Measurements from ENCODE around the gene ANKS1B.
"Not testable (repeated sequence)": the region's sequence is repeated elsewhere in the genome, so short reads cannot be mapped to it uniquely, and the experiment has no call there.

The ANKS1B gene

DNA sequence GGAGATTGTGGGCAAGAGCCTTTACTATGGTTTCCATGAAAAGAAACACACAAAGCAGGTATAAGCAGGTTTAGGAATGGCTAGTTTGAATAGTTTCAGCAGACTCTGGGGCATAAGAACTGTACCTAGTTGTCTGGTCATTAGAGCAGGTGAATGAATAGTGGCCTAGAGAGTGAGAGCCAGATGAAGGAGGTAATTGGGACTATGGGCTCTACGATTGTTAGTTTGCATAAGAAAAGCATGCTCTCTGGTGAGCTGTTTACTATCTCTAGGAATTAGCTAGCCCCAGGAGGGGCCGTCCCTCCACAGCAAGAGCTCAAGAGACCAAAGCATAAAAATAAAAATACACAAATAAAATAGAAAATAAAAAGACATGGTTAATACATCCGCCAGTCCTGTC lies 734.6 kb downstream of the ANKS1B start:
- no peaks in the 10 kb centered on the region for H3K9me3 ChIP-seq (ENCODE audit: low read length)
- H2AFZ ChIP-seq (ENCODE audit: low read length): no peak overlapping the region
- H3K79me2 ChIP-seq (ENCODE audit: insufficient read depth, low read length): no peaks in the 10 kb centered on the region
- no peaks in the 10 kb centered on the region for H4K20me1 ChIP-seq (ENCODE audit: insufficient read depth, low read length)
- TF ChIP-seq, protein P1, sequence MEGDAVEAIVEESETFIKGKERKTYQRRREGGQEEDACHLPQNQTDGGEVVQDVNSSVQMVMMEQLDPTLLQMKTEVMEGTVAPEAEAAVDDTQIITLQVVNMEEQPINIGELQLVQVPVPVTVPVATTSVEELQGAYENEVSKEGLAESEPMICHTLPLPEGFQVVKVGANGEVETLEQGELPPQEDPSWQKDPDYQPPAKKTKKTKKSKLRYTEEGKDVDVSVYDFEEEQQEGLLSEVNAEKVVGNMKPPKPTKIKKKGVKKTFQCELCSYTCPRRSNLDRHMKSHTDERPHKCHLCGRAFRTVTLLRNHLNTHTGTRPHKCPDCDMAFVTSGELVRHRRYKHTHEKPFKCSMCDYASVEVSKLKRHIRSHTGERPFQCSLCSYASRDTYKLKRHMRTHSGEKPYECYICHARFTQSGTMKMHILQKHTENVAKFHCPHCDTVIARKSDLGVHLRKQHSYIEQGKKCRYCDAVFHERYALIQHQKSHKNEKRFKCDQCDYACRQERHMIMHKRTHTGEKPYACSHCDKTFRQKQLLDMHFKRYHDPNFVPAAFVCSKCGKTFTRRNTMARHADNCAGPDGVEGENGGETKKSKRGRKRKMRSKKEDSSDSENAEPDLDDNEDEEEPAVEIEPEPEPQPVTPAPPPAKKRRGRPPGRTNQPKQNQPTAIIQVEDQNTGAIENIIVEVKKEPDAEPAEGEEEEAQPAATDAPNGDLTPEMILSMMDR (IDR thresholded peaks at IDR 0.05; ENCODE audit: low read length): no peak
- TF ChIP-seq EZH2 (IDR thresholded peaks at IDR 0.05; ENCODE audit: borderline replicate concordance, low read length): no peak
- H3K4me3 ChIP-seq (ENCODE audit: low read depth, low read length, poor library complexity, severe bottlenecking): no peak overlapping the region
- H3K9ac ChIP-seq (ENCODE audit: low read length): no peak overlapping the region
- H3K27ac ChIP-seq (ENCODE audit: low read depth, low read length, poor library complexity, severe bottlenecking): no peak overlapping the region
- H3K4me1 ChIP-seq (ENCODE audit: insufficient read depth, low read length, severe bottlenecking): no peaks in the 10 kb centered on the region
- H3K9me2 ChIP-seq (ENCODE audit: low read depth, low read length): no peaks in the 10 kb centered on the region
- H3K27me3 ChIP-seq (ENCODE audit: insufficient read depth, low read length): no peaks in the 10 kb centered on the region
- no peaks in the 10 kb centered on the region for H3F3A ChIP-seq (ENCODE audit: insufficient read depth, low read length)
- H3K4me2 ChIP-seq (ENCODE audit: low read length): no peak overlapping the region
- H3K36me3 ChIP-seq (ENCODE audit: insufficient read depth, low read length): no peaks in the 10 kb centered on the region

DNA sequence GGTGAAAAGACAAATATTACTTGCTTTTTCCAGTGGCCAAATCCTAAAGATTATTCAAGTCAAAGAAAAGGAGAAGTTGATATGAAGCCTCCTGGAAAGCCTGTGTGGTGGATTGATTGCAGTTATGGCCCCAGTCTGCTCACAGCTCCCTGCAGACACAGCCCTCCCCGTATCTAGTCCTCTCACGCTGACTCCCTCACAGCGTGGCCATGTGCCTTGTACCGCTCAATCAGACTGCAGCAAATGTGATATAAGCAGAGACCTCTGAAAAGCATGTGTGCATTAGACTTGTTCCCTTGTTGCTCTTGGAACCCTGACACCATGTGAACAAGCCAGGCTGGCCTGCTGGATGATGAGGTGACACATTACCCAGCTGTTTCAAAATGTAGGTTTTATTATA lies 735.2 kb downstream of the ANKS1B start:
- no peak overlapping the region for H3K4me3 ChIP-seq (ENCODE audit: low read depth, low read length, poor library complexity, severe bottlenecking)
- no peaks in the 10 kb centered on the region for H3K27me3 ChIP-seq (ENCODE audit: insufficient read depth, low read length)
- no peak overlapping the region for H3K4me2 ChIP-seq (ENCODE audit: low read length)
- H3F3A ChIP-seq (ENCODE audit: insufficient read depth, low read length): no peaks in the 10 kb centered on the region
- no peak overlapping the region for H2AFZ ChIP-seq (ENCODE audit: low read length)
- no peaks in the 10 kb centered on the region for H3K79me2 ChIP-seq (ENCODE audit: insufficient read depth, low read length)
- TF ChIP-seq, protein P1 (IDR thresholded peaks at IDR 0.05; ENCODE audit: low read length): no peak
- no peak for TF ChIP-seq EZH2 (IDR thresholded peaks at IDR 0.05; ENCODE audit: borderline replicate concordance, low read length)
- H3K36me3 ChIP-seq (ENCODE audit: insufficient read depth, low read length): no peaks in the 10 kb centered on the region
- H4K20me1 ChIP-seq (ENCODE audit: insufficient read depth, low read length): no peaks in the 10 kb centered on the region
- no peaks in the 10 kb centered on the region for H3K4me1 ChIP-seq (ENCODE audit: insufficient read depth, low read length, severe bottlenecking)
- no peaks in the 10 kb centered on the region for H3K9me3 ChIP-seq (ENCODE audit: low read length)
- no peaks in the 10 kb centered on the region for H3K9me2 ChIP-seq (ENCODE audit: low read depth, low read length)
- no peak overlapping the region for H3K9ac ChIP-seq (ENCODE audit: low read length)
- H3K27ac ChIP-seq (ENCODE audit: low read depth, low read length, poor library complexity, severe bottlenecking): no peak overlapping the region

DNA sequence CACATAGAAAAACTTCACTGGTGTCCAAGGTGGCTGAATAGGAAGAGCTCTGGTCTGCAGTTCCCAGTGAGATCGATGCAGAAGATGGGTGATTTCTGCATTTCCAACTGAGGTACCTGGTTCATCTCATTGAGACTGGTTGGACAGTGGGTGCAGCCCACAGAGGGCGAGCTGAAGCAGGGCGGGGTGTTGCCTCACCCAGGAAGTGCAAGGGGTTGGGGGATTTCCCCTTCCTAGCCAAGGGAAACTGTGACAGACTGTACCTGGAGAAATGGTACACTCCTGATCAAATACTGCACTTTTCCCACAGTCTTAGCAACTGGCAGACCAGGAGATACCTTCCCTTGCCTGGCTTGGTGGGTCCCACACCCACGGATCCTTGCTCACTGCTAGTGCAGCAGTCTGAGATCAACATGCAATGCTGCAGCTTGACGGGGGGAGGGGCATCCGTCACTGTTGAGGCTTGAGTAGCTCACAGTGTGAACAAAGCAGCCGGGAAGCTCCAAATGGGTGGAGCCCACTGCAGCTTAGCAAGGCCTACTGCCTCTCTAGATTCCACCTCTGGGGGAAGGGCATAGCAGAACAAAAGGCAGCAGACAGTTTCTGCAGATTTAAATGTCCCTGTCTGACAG lies 746.7 kb downstream of the ANKS1B start:
- H3K9me2 ChIP-seq (ENCODE audit: low read depth, low read length); H3K9ac ChIP-seq (ENCODE audit: low read length); H4K20me1 ChIP-seq (ENCODE audit: insufficient read depth, low read length); H3K4me1 ChIP-seq (ENCODE audit: insufficient read depth, low read length, severe bottlenecking); H3K4me2 ChIP-seq (ENCODE audit: low read length); H3K4me3 ChIP-seq (ENCODE audit: low read depth, low read length, poor library complexity, severe bottlenecking); H3K36me3 ChIP-seq (ENCODE audit: insufficient read depth, low read length); H2AFZ ChIP-seq (ENCODE audit: low read length); H3F3A ChIP-seq (ENCODE audit: insufficient read depth, low read length); H3K79me2 ChIP-seq (ENCODE audit: insufficient read depth, low read length); H3K27me3 ChIP-seq (ENCODE audit: insufficient read depth, low read length); H3K9me3 ChIP-seq (ENCODE audit: low read length); H3K27ac ChIP-seq (ENCODE audit: low read depth, low read length, poor library complexity, severe bottlenecking): not testable (repeated sequence)

DNA sequence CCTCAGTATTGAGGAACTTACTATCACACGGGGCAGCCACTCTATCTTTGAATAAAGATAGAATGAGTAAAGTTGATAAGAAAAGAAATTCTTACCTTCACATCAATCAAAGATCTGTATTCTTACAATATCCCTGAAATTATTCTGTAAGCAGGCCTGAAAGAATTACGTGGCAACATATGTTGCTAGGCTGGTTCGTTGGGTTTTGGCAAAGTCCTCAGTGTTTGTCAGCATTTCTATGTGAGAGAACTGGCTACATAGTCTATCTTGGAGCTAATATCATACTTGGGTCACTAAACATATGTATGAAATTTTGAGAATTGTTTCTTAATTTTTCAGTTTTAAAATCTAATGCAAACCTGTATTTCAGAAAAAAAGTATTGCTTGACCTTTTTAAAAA lies 749.4 kb downstream of the ANKS1B start:
- H3K4me3 ChIP-seq (ENCODE audit: low read depth, low read length, poor library complexity, severe bottlenecking): no peak overlapping the region
- H3K9ac ChIP-seq (ENCODE audit: low read length): no peak overlapping the region
- TF ChIP-seq, protein P1 (IDR thresholded peaks at IDR 0.05; ENCODE audit: low read length): no peak
- no peak overlapping the region for H3K4me2 ChIP-seq (ENCODE audit: low read length)
- no peaks in the 10 kb centered on the region for H3K9me3 ChIP-seq (ENCODE audit: low read length)
- H3K36me3 ChIP-seq (ENCODE audit: insufficient read depth, low read length): no peaks in the 10 kb centered on the region
- no peaks in the 10 kb centered on the region for H4K20me1 ChIP-seq (ENCODE audit: insufficient read depth, low read length)
- no peak overlapping the region for H2AFZ ChIP-seq (ENCODE audit: low read length)
- no peak overlapping the region for H3K27ac ChIP-seq (ENCODE audit: low read depth, low read length, poor library complexity, severe bottlenecking)
- H3K79me2 ChIP-seq (ENCODE audit: insufficient read depth, low read length): no peaks in the 10 kb centered on the region
- no peaks in the 10 kb centered on the region for H3K9me2 ChIP-seq (ENCODE audit: low read depth, low read length)
- H3F3A ChIP-seq (ENCODE audit: insufficient read depth, low read length): no peaks in the 10 kb centered on the region
- H3K4me1 ChIP-seq (ENCODE audit: insufficient read depth, low read length, severe bottlenecking): no peaks in the 10 kb centered on the region
- no peaks in the 10 kb centered on the region for H3K27me3 ChIP-seq (ENCODE audit: insufficient read depth, low read length)

Data from OCI-LY1 (cell line).